ENCODE results near the gene CD24.
A peak's percentile ranks its signal among the peaks of the same experiment; 100 is the strongest.
"Not testable (repeated sequence)": the region's sequence is repeated elsewhere in the genome, so short reads cannot be mapped to it uniquely, and the experiment has no call there.

CD24 gene, protein sequence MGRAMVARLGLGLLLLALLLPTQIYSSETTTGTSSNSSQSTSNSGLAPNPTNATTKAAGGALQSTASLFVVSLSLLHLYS

DNA sequence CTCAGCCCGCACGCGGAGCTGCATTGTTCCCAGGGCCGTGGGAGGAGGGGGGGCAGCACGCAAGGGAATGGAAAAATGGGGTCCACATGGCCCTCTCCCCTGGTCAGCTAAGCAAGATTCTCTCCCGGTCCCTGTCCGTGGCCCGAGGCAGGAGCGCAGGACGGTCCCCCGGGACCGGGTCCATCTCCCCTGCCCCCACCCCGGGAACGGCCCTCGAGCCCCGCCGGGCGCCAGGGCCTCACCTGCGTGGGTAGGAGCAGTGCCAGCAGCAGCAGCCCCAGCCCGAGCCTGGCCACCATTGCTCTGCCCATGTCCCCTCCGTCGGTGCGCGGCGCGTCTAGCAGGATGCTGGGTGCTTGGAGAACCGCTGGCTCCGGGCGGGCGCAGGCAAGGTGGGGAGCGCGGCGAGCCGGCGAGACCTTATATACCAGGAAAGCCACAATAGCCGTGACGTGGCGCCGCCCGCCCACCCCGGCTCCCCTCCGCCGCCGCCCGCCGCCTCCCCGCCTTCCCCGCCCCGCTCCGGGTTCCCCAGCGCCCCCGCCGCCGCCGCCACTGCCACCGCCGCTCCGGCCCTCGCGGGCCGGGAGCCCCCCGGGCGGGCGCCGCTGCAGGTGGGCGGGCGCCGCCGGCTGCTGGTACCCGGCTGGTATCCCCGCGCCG is at the start of gene CD24:
Gene CD24, minus strand, starts transcription at position 394 of the 663 bp plus-strand sequence. Its CDS starts 83 bp downstream, at position 311.
- no peak for DNase-seq (ENCODE audit: extremely low read depth, low read depth)
- TF ChIP-seq, protein P1, sequence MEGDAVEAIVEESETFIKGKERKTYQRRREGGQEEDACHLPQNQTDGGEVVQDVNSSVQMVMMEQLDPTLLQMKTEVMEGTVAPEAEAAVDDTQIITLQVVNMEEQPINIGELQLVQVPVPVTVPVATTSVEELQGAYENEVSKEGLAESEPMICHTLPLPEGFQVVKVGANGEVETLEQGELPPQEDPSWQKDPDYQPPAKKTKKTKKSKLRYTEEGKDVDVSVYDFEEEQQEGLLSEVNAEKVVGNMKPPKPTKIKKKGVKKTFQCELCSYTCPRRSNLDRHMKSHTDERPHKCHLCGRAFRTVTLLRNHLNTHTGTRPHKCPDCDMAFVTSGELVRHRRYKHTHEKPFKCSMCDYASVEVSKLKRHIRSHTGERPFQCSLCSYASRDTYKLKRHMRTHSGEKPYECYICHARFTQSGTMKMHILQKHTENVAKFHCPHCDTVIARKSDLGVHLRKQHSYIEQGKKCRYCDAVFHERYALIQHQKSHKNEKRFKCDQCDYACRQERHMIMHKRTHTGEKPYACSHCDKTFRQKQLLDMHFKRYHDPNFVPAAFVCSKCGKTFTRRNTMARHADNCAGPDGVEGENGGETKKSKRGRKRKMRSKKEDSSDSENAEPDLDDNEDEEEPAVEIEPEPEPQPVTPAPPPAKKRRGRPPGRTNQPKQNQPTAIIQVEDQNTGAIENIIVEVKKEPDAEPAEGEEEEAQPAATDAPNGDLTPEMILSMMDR (IDR thresholded peaks at IDR 0.05; ENCODE audit: low read depth, low read length, missing control alignments): no peak
- H3K4me3 ChIP-seq (replicated peaks; ENCODE audit: low read depth, low read length): peak within 1 kb of the TSS; percentile 40

DNA sequence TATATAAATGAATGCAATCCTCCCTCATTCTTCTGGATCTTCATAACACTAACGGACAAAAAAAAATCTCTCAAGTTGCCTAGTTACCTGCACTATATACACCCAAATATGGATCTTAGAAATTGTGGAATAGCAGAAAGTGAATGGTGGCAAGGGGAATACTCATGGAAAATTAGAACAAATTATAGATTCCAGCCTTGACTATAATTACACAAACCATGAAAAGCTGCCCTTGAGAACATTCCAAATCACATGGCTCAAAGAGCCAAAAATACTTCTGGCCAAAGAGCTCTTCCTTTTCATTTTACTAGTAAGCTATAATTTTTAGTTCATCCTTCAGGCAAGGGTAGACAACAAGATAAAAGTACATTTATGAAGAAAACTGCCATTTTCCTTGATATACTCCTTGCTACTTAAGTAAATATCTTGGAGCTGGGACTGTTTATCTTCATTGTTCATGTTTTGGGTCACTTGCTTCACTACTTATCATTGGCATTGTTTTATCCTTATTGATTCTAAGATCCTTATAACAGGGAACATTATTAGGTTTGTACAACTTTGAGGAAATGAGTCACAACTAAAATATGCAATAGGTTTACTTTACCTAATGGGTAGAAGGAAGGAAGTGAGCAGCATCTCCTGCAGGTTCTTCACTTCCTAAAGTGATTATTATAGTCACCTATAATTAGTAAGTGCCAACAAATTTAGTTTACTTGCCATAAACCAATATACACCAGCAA is 47.1 kb upstream of the CD24 start:
- TF ChIP-seq, protein P1 (IDR thresholded peaks at IDR 0.05; ENCODE audit: low read depth, low read length, missing control alignments): no peak
- no peak overlapping the region for H3K4me3 ChIP-seq (replicated peaks; ENCODE audit: low read depth, low read length)

DNA sequence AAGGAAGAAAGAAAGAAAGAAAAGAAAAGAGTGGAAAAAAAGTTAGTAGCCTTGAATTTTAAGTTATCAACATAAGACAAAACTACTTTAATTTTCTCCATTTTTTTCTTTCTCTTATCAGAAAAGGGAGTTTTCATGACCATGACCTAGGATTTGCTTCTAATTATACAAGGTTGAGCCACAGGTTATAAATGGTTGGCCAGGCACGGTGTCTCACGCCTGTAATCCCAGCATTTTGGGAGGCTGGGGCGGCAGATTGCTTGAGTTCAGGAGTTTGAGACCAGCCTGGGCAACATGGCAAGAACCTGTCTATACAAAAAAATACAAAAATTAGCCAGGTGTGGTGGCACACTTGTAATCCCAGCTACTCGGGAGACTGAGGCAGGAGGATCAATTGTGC is 45.7 kb upstream of the CD24 start:
- no peak overlapping the region for H3K4me3 ChIP-seq (replicated peaks; ENCODE audit: low read depth, low read length)
- DNase-seq (ENCODE audit: extremely low read depth, low read depth): no peak
- TF ChIP-seq, protein P1 (IDR thresholded peaks at IDR 0.05; ENCODE audit: low read depth, low read length, missing control alignments): no peak

More for the DNA sequence above, 47.1 kb upstream of the CD24 start:
- DNase-seq (ENCODE audit: extremely low read depth, low read depth): no peak

DNA sequence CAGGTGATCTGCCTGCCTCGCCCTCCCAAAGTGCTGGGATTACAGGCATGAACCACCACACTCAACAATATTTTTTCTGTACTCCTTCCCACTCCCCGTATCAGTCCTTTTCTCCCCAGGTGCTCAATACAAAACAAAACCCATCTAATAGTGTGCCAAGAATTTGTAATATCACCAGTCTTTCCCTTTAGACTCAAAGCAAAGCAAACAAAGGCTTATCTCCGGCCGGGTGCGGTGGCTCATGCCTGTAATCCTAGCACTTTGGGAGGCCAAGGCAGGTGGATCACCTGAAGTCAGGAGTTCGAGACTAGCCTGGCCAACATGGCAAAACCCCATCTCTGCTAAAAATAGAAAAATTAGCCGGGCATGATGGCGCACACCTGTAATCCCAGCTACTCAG is 45.1 kb upstream of the CD24 start:
- H3K4me3 ChIP-seq (replicated peaks; ENCODE audit: low read depth, low read length); DNase-seq (ENCODE audit: extremely low read depth, low read depth): not testable (repeated sequence)

DNA sequence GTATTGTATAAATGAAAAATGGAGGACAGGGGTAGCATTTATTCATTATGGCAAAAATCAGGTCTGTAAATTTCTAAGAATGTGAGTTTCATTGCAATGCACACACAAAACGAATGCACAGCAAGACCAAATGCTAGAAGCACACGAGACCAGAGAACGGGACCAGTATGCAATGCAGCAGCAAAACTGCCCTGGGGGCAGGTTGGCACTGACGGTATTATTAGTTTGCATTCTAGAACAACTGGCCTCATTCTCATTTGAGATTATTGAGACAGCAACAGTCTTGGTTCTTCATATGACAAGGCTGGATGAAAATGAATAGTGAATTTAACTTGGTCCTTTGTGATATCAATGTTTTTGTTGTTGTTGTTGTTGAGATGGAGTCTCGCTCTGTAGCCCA is 44.5 kb upstream of the CD24 start:
- DNase-seq (ENCODE audit: extremely low read depth, low read depth): no peak
- TF ChIP-seq, protein P1 (IDR thresholded peaks at IDR 0.05; ENCODE audit: low read depth, low read length, missing control alignments): no peak
- no peak overlapping the region for H3K4me3 ChIP-seq (replicated peaks; ENCODE audit: low read depth, low read length)

DNA sequence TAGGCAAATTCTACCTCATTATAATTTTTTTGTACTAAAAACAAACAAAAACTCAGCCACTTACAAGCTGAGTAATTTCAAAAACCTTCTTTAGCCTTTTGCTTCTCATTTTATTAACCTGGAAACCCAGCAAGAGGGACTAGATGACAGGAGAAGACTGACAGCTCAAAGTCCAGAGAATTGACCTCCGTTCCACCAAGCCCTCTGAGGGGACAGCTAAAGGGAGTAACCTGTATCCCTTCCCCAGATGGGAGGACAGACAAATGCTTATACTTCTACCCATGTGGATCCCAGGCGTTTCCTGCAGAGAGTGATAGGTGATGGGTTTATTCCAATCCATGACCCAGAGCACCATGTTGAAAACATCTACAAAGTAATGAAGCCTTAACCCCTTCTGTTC is 35.0 kb upstream of the CD24 start:
- no peak for DNase-seq (ENCODE audit: extremely low read depth, low read depth)
- no peak overlapping the region for H3K4me3 ChIP-seq (replicated peaks; ENCODE audit: low read depth, low read length)
- TF ChIP-seq, protein P1 (IDR thresholded peaks at IDR 0.05; ENCODE audit: low read depth, low read length, missing control alignments): no peak

DNA sequence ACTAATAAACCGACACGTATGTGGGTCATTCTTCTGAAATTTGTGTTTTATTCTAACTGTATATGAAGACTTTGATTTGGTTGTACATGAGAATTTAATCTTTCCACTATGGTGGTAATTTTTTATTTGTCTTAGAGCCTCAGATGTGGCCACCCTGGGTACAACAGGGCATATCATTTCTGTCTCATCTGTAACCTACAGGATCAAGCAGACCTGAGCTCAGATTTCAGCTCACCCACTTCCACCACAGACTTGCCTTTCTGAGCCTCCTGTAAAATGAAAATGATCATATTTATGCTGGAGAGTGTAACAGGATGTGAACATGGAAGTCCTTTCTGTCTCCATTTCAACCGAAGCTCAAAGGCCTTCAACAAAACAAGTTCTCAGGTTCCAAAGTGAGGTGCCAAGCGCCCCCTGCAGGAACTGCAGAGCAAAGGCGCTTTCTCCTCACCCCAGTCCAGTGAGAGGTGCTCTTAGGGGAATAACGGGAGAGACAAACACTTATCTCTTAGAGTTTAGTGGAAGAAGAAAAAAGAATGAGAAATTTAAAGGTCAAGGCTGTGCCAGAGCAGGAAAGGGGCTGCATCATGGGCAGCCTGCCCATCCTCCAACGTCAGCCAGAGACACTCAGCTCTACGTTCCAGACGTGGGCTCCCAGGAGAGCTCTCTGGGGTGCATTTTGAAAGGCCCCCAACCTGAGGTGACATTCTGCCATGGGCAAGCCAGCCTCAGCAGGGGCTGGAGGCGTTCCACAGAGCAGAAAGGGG is 23.0 kb upstream of the CD24 start:
- DNase-seq (ENCODE audit: extremely low read depth, low read depth): peak; percentile 31
- TF ChIP-seq, protein P1 (IDR thresholded peaks at IDR 0.05; ENCODE audit: low read depth, low read length, missing control alignments): peak; percentile 98
- H3K4me3 ChIP-seq (replicated peaks; ENCODE audit: low read depth, low read length): no peak overlapping the region
